Stimulated activated effector memory CD8-positive, alpha-beta T cell treated with anti-CD3 and anti-CD28 coated beads, Interleukin-12 subunit alpha, Interleukin-12 subunit beta, amount 100 ng/mL, for 72 hours (primary cell): ENCODE measurements around the gene METTL9.
"Not testable (repeated sequence)": the region's sequence is repeated elsewhere in the genome, so short reads cannot be mapped to it uniquely, and the experiment has no call there.

Experiments
- ATAC-seq: fragments of 150-1000 bp; cut with Tn5 transposase; 2 replicates; pipeline ENCODE4 v1.10.0; 2021
- DNase-seq, 2 donors: peaks; one replicate each; pipeline ENCODE4 v3.0.0; 2021 to 2022; ENCODE audit warnings: low spot score in 2 of 2
- H3K27ac Mint-ChIP-seq: one replicate; pipeline ENCODE4 v1.8.0; 2022; ENCODE audit warnings: mild to moderate bottlenecking, mixed read lengths
- H3K36me3 Mint-ChIP-seq: one replicate; pipeline ENCODE4 v1.8.0; 2022; ENCODE audit warnings: mild to moderate bottlenecking, mixed read lengths
- H3K4me1 Mint-ChIP-seq: one replicate; pipeline ENCODE4 v1.8.0; 2022; ENCODE audit warnings: mixed read lengths
- H3K4me3 Mint-ChIP-seq: one replicate; pipeline ENCODE4 v1.8.0; 2022; ENCODE audit warnings: mild to moderate bottlenecking, mixed read lengths
- H3K9me3 Mint-ChIP-seq: one replicate; pipeline ENCODE4 v1.8.0; 2022; ENCODE audit warnings: mixed read lengths

Gene METTL9

DNA sequence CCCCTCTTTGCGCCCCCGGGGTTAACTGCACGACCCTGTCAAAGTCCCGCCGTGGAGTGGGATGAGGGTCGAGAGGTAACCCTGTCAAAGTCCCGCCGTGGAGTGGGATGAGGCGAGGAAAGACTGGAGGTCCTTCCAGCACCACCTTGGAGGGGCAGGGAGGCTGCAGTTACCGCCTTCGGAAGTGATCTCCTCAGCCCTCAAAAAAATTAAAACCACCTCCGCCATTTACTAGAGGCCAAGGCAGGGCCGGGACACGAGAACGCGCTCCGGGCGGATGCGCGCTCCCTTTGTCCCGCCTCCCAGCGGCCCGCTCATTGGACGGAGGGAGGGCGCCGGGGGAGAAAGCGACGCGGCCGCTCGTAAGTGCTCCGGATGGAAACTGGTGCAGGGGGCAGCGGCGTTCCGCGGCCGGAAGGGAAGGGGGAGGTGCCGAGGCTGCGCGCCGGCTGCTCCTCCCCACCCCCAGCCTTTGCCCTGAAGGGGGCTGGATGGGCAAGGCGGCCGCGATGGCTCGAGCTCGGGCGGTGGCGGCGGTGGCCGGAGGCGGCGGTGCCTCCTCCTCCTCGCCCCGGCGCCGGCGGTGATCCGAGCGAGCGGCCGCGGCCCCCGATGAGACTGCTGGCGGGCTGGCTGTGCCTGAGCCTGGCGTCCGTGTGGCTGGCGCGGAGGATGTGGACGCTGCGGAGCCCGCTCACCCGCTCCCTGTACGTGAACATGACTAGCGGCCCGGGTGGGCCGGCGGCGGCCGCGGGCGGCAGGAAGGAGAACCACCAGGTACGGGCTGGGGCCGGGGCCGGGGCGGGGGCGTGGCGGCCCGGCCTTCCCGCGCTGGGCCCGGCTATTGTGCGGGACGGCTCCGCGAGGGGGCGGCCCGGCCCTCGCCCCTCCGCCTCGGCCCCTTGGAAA, at the start of gene METTL9:
TSS of gene METTL9 (plus strand) at position 456 of the 909 bp plus-strand sequence. CDS start at position 613, 157 bp downstream.
- Mint-ChIP-seq H3K27ac (peak within 1 kb of the TSS; percentile 91), H3K4me1 (peaks cover 48% of the 10 kb centered on the region), H3K36me3 (peaks cover 15% of the 10 kb centered on the region), H3K9me3 (no peaks in the 10 kb centered on the region), H3K4me3 (peak within 1 kb of the TSS; percentile 85)
- ATAC-seq (peak; percentile 96), DNase-seq (peak; percentile 95 to 97)

DNA sequence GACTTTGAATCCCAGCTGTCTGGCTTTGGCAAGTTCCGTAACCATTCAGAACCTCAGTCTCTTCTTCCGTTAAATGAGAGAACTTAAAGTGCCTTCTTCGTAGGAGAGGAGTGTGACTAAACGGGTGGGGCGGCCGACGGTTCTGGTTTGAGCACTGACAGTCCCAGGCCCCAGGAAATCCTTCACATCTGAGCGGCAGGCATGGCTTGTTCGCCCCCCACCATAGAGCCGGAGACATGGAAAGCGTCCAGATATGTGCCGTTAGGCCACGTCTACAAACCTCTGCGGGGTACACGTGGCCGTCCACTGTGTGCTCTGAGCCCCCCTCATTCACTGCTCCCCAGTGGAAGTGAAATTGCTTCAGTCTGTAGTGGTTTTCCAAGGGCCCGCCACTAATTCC, 49.4 kb upstream of the METTL9 start:
- DNase-seq, H3K27ac Mint-ChIP-seq, H3K4me3 Mint-ChIP-seq, H3K36me3 Mint-ChIP-seq, H3K9me3 Mint-ChIP-seq, ATAC-seq: not testable (repeated sequence)
- H3K4me1 Mint-ChIP-seq: peaks cover 14% of the 10 kb centered on the region

DNA sequence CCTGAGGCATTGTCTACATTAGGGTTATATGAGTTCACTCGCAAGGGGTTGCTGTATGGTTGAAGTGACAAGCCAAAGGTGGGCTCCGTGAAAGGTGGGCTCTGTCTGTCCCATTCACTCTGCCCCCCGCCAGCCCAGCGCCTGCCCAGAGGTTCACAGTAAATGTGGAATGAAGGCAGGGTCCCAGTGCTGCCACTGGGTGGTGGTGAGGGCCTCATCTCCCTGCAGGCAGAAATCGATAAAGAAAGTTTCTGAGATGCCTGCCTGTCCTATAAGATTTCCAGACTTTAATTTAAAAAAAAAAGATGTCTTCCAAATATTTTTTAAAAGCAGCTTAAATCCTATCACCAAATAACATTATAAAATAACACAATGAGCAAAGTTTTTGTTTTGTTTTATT, 48.9 kb upstream of the METTL9 start:
- H3K4me3 Mint-ChIP-seq, H3K27ac Mint-ChIP-seq, DNase-seq, H3K9me3 Mint-ChIP-seq, H3K36me3 Mint-ChIP-seq, ATAC-seq: not testable (repeated sequence)
- peaks cover 19% of the 10 kb centered on the region for H3K4me1 Mint-ChIP-seq

DNA sequence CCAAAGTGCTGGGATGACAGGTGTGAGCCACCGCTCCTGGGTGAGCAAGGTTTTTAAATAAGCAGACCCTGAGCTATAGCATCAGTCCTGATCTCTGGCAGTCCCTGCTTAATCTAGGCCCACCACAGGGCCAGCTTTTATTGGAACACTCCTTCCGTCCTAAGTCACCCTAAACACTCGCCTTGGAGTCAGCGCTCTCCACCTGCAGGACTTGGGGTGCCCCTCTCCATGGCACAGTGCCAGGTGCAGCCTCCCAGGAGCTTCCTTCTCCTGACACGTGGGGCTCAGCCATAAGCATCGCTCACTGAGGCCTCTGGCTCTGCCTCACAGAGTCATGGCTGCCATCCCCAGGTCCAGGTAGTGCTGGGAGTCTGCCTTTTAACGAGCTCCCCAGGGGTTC, 48.3 kb upstream of the METTL9 start:
- not testable (repeated sequence) for DNase-seq, H3K27ac Mint-ChIP-seq, H3K4me3 Mint-ChIP-seq, ATAC-seq, H3K9me3 Mint-ChIP-seq, H3K36me3 Mint-ChIP-seq
- peaks cover 21% of the 10 kb centered on the region for H3K4me1 Mint-ChIP-seq

DNA sequence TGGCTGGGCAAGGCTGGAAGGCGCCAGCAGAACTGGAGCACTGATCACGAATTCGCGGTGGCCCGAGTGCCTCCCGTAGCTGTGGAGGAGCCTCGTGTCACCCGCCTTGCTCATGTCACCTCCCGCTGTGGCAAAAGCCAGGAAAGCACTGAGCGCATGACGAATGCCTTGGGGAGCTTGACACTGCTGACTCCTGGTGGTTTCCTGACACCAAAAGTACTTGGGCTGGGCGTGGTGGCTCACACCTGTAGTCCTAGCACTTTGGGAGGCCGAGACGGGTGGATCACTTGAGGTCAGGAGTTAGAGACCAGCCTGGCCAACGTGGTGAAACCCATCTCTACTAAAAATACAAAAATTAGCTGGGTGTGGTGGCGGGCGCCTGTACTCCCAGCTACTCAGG, 47.8 kb upstream of the METTL9 start:
- not testable (repeated sequence) for DNase-seq, H3K27ac Mint-ChIP-seq, ATAC-seq, H3K4me3 Mint-ChIP-seq, H3K9me3 Mint-ChIP-seq, H3K36me3 Mint-ChIP-seq
- peaks cover 21% of the 10 kb centered on the region for H3K4me1 Mint-ChIP-seq

DNA sequence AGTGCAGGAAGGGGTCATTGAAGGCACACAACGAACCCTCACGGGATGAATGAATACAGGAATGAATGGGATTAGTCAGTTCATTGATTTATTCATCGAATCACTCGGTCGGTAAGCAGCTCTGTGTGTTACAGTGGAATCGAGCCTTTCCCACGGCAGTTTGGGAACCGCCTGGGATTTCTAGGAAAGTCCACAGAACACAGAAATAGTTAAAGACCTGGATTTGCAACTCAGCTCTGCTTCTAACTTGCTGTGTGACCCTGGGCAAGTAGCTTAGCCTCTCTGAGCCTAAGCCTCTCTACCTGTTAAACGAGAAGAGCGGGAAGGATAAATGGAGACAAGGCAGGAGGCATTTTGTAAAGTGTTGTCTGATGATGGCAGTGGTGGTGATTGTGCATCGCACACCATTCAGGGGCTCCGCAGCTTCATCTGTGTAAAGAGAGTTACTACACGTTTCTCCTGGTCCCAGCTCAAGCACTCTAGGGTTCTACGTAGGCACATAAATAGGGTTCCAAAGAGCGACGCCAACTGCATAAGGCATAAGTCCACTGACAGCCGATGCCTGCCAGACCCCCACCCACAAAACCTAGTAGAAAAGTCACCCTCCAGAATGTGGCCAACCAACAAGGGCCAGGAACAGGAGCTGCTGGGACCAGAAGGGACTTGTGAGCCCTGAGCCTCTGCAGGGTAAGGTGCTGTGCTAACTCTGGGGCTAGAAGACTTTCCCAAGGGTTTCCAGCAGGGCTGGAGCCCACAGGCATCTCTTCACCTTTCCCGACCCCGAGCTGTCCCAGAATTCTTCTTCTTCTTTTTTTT, 45.7 kb upstream of the METTL9 start:
- not testable (repeated sequence) for DNase-seq, H3K27ac Mint-ChIP-seq

DNA sequence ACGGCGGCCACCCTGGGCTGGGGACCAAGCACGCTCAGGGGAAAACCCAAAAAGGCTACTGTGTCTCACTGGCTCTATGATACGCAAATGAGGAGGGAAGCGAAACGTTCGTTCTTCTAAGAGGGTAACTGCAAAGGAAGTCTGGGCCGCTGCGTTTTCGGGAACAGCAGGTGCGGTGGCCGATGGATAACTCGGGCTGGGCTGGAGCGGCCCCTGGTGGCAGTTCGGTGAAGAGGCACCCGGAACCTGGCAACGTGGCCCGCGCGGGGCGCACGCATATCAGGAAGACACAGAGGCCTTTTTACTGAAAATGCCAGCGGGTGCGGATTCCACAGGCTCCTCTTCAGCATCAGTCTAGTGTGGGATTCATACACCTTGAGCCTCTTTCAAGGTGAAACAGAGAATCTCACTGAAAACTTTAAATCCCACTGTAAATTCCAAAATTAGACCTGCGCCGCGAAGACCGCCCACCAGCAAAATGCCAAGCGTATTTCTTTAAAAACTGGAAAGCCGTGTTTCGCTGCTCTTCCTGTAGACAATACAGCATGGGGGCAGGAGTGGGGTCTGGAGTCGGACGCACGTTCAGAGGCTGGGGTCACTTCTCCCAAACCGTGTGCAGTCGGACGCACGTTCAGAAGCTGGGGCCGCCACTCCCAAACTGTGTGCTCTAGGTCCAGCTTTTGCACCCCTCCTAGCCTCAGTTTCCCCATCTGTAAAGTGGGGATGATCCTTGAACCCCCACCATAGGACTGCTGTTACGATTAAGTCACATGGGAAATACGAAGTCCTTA, 44.4 kb upstream of the METTL9 start:
- Mint-ChIP-seq H3K36me3 (peaks cover 5% of the 10 kb centered on the region), H3K4me1 (peaks cover 21% of the 10 kb centered on the region), H3K4me3 (peak overlapping the region; percentile 69), H3K9me3 (no peaks in the 10 kb centered on the region), H3K27ac (peak overlapping the region; percentile 78)
- ATAC-seq (peak; percentile 90), DNase-seq (peak; percentile 97 to 98)

More for the DNA sequence above, 45.7 kb upstream of the METTL9 start:
- not testable (repeated sequence) for ATAC-seq, H3K4me3 Mint-ChIP-seq, H3K9me3 Mint-ChIP-seq, H3K36me3 Mint-ChIP-seq
- peaks cover 21% of the 10 kb centered on the region for H3K4me1 Mint-ChIP-seq

DNA sequence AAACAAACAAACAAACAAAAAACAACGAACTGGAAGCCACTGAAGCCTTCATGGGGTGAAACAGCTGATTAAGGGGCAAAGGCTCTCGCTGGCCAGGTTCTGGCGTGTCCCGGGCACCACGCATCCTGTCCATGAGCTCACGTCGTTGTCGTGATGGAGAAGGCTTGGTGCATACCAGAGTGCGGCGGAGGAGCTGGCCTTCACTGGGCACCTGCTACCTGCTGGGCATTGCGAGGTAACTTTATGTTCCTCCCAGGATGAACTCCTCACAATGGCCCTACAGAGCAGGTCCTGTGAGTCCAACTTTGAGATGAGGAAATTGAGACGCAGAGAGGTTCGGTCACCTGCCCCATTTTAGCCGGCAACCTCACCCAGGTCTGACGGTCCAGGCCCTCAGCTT, 43.8 kb upstream of the METTL9 start:
- Mint-ChIP-seq H3K4me3 (peak overlapping the region; percentile 69), H3K4me1 (peaks cover 21% of the 10 kb centered on the region), H3K27ac (peak overlapping the region; percentile 78)
- H3K36me3 Mint-ChIP-seq, ATAC-seq, H3K9me3 Mint-ChIP-seq, DNase-seq: not testable (repeated sequence)

DNA sequence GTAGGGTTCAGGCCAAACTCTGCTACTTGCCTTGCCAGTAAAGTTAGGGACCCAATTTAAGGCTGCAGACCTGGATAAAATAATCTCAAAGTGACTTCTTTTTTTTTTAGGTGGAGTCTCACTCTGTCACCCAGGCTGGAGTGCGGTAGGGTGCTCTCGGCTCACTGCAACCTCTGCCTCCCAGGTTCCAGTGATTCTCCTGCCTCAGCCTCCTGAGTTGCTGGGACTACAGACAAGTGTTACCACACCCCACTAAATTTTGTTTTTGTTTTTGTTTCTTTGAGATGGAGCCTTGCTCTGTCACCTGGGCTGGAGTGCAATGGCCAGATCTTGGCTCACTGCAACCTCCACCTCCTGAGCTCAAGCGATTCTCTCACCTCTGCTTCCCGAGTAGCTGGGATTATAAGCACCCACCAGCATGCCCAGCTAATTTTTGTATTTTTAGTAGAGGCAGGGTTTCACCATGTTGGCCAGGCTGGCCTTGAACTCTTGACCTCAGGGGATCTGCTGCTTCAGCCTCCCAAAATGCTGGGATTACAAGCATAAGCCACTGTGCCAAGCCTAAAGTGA, 43.3 kb upstream of the METTL9 start:
- H3K4me1 Mint-ChIP-seq: peaks cover 21% of the 10 kb centered on the region
- H3K27ac Mint-ChIP-seq, DNase-seq, H3K4me3 Mint-ChIP-seq, ATAC-seq, H3K9me3 Mint-ChIP-seq, H3K36me3 Mint-ChIP-seq: not testable (repeated sequence)

DNA sequence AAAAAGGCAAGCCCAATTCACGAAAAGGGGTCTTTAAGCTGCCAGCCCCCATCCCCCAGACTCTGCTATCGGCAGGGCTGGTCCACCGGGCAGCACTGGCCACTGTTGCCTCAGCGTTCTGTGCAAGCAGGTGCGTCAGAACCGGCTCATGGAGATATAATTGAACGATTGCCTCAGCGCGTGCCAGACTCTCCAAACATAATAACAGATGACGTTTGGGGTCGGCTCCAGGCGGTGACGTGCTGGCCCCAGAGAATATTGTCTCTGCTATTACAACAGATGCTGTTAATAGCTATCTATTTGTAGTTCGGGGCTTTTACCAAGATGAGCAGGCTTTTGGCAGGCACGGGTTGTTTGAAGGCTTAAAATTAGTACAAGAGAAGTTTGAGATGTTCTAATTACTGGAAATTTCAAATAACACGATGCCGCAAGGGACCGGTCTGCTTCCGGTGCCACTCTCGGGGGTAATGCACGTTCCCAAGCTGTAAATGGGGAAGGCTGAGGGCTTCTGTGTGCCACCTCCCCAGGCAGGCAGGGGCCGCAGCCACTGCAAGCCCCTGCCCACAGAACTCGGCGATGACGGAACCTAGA, 42.6 kb upstream of the METTL9 start:
- H3K36me3 Mint-ChIP-seq, H3K4me3 Mint-ChIP-seq, H3K9me3 Mint-ChIP-seq, ATAC-seq, H3K27ac Mint-ChIP-seq, DNase-seq: not testable (repeated sequence)
- peaks cover 21% of the 10 kb centered on the region for H3K4me1 Mint-ChIP-seq

DNA sequence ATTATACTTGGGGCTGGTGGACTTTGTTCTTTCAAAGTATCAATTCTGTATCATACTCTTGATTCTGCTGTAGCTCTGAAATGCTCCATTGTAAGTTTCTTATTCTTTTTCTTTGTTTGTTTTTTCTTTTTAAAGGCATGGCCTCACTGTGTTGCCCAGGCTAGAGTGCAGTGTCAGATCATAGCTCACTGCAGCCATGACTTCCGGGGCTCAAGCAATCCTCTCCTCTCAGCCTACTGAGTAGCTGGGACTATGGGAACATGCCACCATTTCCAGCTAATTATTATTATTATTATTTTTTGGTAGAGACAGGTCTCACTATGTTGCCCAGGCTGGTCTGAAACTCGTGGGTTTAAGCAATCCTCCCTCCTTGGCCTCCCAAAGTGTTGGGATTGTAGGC, 38.9 kb upstream of the METTL9 start:
- H3K9me3 Mint-ChIP-seq: no peaks in the 10 kb centered on the region
- DNase-seq: no peak
- H3K36me3 Mint-ChIP-seq: no peaks in the 10 kb centered on the region
- ATAC-seq: no peak
- peaks cover 11% of the 10 kb centered on the region for H3K4me1 Mint-ChIP-seq
- no peak overlapping the region for H3K27ac Mint-ChIP-seq
- H3K4me3 Mint-ChIP-seq: no peak overlapping the region

DNA sequence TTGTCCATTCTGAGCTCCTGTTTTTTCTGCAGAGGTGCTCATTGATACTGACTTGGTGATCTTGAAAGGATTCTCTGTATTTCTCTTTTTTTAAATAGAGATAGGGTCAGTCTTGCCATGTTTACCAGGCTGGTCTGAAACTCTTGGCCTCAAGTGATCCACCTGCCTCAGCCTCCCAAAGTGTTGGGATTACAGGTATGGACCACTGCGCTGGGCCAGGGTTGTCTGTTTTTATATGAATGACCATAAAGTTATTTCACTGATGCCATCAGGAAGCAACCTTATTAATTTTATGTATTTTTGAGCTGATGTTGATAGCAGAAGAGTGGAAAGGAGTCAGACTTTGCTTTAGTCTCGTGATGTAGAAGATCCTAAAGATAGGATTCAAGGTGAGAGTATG, 35.7 kb upstream of the METTL9 start:
- no peak overlapping the region for H3K27ac Mint-ChIP-seq
- no peak overlapping the region for H3K4me3 Mint-ChIP-seq
- DNase-seq: no peak
- peaks cover 17% of the 10 kb centered on the region for H3K4me1 Mint-ChIP-seq
- H3K36me3 Mint-ChIP-seq: no peaks in the 10 kb centered on the region
- ATAC-seq: no peak
- no peaks in the 10 kb centered on the region for H3K9me3 Mint-ChIP-seq

DNA sequence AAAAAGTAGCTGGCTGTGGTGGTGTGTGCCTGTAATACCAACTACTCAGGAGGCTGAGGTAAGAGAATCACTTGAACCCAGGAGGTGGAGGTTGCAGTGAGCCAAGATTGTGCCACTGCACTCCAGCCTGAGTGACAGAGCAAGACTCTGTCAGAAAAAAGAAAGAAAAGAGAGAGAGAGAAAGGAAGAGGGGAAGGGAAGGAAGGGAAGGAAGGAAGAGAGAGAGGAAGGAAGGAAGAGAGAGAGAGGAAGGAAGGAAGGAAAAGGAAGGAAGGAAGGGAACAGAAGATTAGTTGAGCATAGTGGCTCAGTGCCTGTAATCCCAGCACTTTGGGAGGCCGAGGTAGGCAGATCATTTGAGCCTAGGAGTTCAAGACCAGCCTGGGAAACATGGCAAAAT, 35.0 kb upstream of the METTL9 start:
- H3K4me3 Mint-ChIP-seq, H3K9me3 Mint-ChIP-seq, H3K27ac Mint-ChIP-seq, H3K36me3 Mint-ChIP-seq, DNase-seq, ATAC-seq: not testable (repeated sequence)
- H3K4me1 Mint-ChIP-seq: peaks cover 17% of the 10 kb centered on the region

DNA sequence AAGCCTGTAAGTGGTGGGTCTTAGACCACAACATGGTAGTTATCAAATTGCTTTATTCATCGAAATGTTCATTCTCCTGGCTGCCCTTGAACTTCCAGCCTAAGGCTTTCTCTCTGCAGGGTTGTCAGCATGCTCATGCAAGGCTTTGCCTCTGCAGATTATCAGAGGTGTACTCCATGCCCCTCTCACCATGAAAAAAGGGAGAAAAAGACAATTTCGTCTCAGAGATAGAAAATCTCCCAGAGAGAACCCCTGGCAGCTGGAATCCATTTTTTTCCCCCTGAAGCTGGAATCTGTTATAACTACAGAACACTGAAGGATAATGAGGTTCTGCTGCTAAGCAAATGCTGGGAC, 33.9 kb upstream of the METTL9 start:
- no peak for DNase-seq
- no peak for ATAC-seq
- Mint-ChIP-seq H3K9me3 (no peaks in the 10 kb centered on the region), H3K27ac (peak overlapping the region; percentile 14), H3K36me3 (no peaks in the 10 kb centered on the region), H3K4me1 (peaks cover 17% of the 10 kb centered on the region), H3K4me3 (no peak overlapping the region)
